Muscle layer of duodenum (tissue), 2 donors: ENCODE measurements around the gene CHST13.

ENCODE experiments used
- H3K27ac ChIP-seq: one replicate; pipeline ENCODE4 v1.7.0; 2013; ENCODE audit warnings: mild to moderate bottlenecking, low read length
- H3K27me3 ChIP-seq: one replicate; pipeline ENCODE4 v1.7.0; 2013; ENCODE audit warnings: low read depth, mild to moderate bottlenecking, control low read depth, low read length
- H3K36me3 ChIP-seq, 2 donors: one replicate each; pipeline ENCODE4 v1.7.0; 2013; ENCODE audit warnings: low read length in 2 of 2, control low read depth in 1 of 2, mild to moderate bottlenecking in 1 of 2; ENCODE audit not compliant: insufficient read depth in 2 of 2, control insufficient read depth in 1 of 2
- H3K4me1 ChIP-seq, 2 donors: one replicate each; pipeline ENCODE4 v1.7.0; 2013; ENCODE audit warnings: low read length in 2 of 2, mild to moderate bottlenecking in 2 of 2, control low read depth in 1 of 2, moderate library complexity in 1 of 2; ENCODE audit not compliant: insufficient read depth in 2 of 2, control insufficient read depth in 1 of 2
- H3K4me3 ChIP-seq, 2 donors: one replicate each; pipeline ENCODE4 v1.7.0; 2013; ENCODE audit warnings: low read length in 2 of 2, low read depth in 1 of 2, mild to moderate bottlenecking in 1 of 2
- H3K9me3 ChIP-seq, 2 donors: one replicate each; pipeline ENCODE4 v1.7.0; 2013; ENCODE audit warnings: low read length in 2 of 2, control low read depth in 1 of 2, mild to moderate bottlenecking in 1 of 2; ENCODE audit not compliant: control insufficient read depth in 1 of 2
- donor health status: healthy.

CHST13 gene

GRCh38 chr3:126539558-126540250, 15.7 kb downstream of the CHST13 start:
- Histone ChIP-seq H3K4me3 (no peak overlapping the region), H3K4me1 (peaks cover 0 to 8% of the 10 kb centered on the region in 2 donors), H3K27ac (no peak overlapping the region), H3K27me3 (peaks cover 4% of the 10 kb centered on the region), H3K36me3 (no peaks in the 10 kb centered on the region), H3K9me3 (no peaks in the 10 kb centered on the region)

- peaks cover 4% of the 10 kb centered on the region for H3K27me3 ChIP-seq
- peaks cover 0 to 8% of the 10 kb centered on the region in 2 donors for H3K4me1 ChIP-seq
- no peaks in the 10 kb centered on the region for H3K36me3 ChIP-seq
- no peak overlapping the region for H3K27ac ChIP-seq
- no peaks in the 10 kb centered on the region for H3K9me3 ChIP-seq
- no peak overlapping the region for H3K4me3 ChIP-seq
Observed at GRCh38 chr3:126540342-126540849, 16.4 kb downstream of the CHST13 start.

GRCh38 chr3:126540951-126541627, 17.1 kb downstream of the CHST13 start:
- Histone ChIP-seq H3K27me3 (no peaks in the 10 kb centered on the region), H3K36me3 (no peaks in the 10 kb centered on the region), H3K9me3 (no peaks in the 10 kb centered on the region), H3K4me3 (no peak overlapping the region), H3K4me1 (peaks cover 0 to 8% of the 10 kb centered on the region in 2 donors), H3K27ac (no peak overlapping the region)

- H3K4me3 ChIP-seq, result peak overlapping the region in 1 of 2 donors; percentile 12
- no peak overlapping the region for H3K27ac ChIP-seq
- H3K9me3 ChIP-seq, result no peaks in the 10 kb centered on the region
- H3K36me3 ChIP-seq, result no peaks in the 10 kb centered on the region
- no peaks in the 10 kb centered on the region for H3K27me3 ChIP-seq
- peaks cover 0 to 8% of the 10 kb centered on the region in 2 donors for H3K4me1 ChIP-seq
Observed at GRCh38 chr3:126541628-126542339, 17.8 kb downstream of the CHST13 start.

GRCh38 chr3:126542340-126543241, 18.6 kb downstream of the CHST13 start:
- peak overlapping the region in 1 of 2 donors; percentile 12 for H3K4me3 ChIP-seq
- no peaks in the 10 kb centered on the region for H3K27me3 ChIP-seq
- H3K36me3 ChIP-seq, result no peaks in the 10 kb centered on the region
- no peak overlapping the region for H3K27ac ChIP-seq
- peaks cover 0 to 8% of the 10 kb centered on the region in 2 donors for H3K4me1 ChIP-seq
- H3K9me3 ChIP-seq, result no peaks in the 10 kb centered on the region

- no peak overlapping the region for H3K4me3 ChIP-seq
- H3K36me3 ChIP-seq, result no peaks in the 10 kb centered on the region
- no peaks in the 10 kb centered on the region for H3K27me3 ChIP-seq
- no peak overlapping the region for H3K27ac ChIP-seq
- peaks cover 0 to 8% of the 10 kb centered on the region in 2 donors for H3K4me1 ChIP-seq
- no peaks in the 10 kb centered on the region for H3K9me3 ChIP-seq
Observed at GRCh38 chr3:126543457-126544061, 19.6 kb downstream of the CHST13 start.

- Histone ChIP-seq H3K4me3 (no peak overlapping the region), H3K36me3 (no peaks in the 10 kb centered on the region), H3K4me1 (peaks cover 0 to 8% of the 10 kb centered on the region in 2 donors), H3K27me3 (no peaks in the 10 kb centered on the region), H3K9me3 (no peaks in the 10 kb centered on the region), H3K27ac (no peak overlapping the region)
Observed at GRCh38 chr3:126544596-126545281, 20.8 kb downstream of the CHST13 start.

GRCh38 chr3:126545544-126545943, 21.6 kb downstream of the CHST13 start:
- Histone ChIP-seq H3K4me1 (peaks cover 0 to 2% of the 10 kb centered on the region in 2 donors), H3K4me3 (no peak overlapping the region), H3K27me3 (no peaks in the 10 kb centered on the region), H3K9me3 (no peaks in the 10 kb centered on the region), H3K27ac (no peak overlapping the region), H3K36me3 (no peaks in the 10 kb centered on the region)

GRCh38 chr3:126546013-126546412, 22.1 kb downstream of the CHST13 start:
- H3K36me3 ChIP-seq, result no peaks in the 10 kb centered on the region
- H3K9me3 ChIP-seq, result no peaks in the 10 kb centered on the region
- no peaks in the 10 kb centered on the region for H3K27me3 ChIP-seq
- no peaks in the 10 kb centered on the region for H3K4me1 ChIP-seq
- H3K27ac ChIP-seq, result no peak overlapping the region
- H3K4me3 ChIP-seq, result no peak overlapping the region
